Measurements from ENCODE around the gene DCAF10. TPM values are rescaled to one million over a fixed set of nuclear protein-coding genes. Genes with fewer than 3 reads are reported as not detected.
"Not testable (repeated sequence)": the region's sequence is repeated elsewhere in the genome, so short reads cannot be mapped to it uniquely, and the experiment has no call there.

Gene DCAF10
- total RNA-seq (2014; rRNA removed; shearing (Covaris generic)), result 18.6 and 22.9 TPM in 2 replicates

GRCh38 chr9:37800631-37801286, at the start of gene DCAF10:
TSS of gene DCAF10 (plus strand) at chr9:37800797. CDS start at chr9:37800867, 70 bp downstream.
- peak within 1 kb of the TSS; percentile 92 for H3K4me3 ChIP-seq (ENCODE audit: insufficient read depth, low read depth, low read length)
- H3K27me3 ChIP-seq (ENCODE audit: control insufficient read depth, insufficient read depth, low read length), result no peaks in the 10 kb centered on the region
- peak; percentile 93 for DNase-seq
- H3K36me3 ChIP-seq (replicated peaks; ENCODE audit: control insufficient read depth, insufficient read depth, low read length), result no peaks in the 10 kb centered on the region

DNA sequence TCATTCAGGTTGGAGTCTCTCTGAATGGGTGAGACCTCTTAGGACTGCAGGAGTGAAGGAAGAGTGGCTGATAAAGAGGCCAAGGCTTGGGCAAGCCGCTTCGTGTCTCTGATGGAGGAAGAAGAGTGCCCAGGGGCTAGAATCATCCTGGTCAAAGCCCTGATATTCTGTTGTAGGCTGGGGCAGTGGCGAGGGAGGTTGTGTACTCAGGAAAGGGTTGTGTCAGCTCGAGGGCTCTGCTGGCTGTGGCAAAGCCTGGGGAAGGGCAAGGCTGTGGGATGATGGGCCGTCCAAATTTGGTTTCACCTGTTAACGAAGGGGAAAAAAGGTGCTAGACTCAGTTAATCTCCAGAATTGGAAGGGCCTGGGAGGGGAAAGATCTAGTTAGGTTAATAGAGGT, 49.4 kb upstream of the DCAF10 start:
- Histone ChIP-seq H3K4me3 (ENCODE audit: insufficient read depth, low read depth, low read length) (no peak overlapping the region), H3K27me3 (ENCODE audit: control insufficient read depth, insufficient read depth, low read length) (no peaks in the 10 kb centered on the region), H3K36me3 (replicated peaks; ENCODE audit: control insufficient read depth, insufficient read depth, low read length) (no peaks in the 10 kb centered on the region)
- DNase-seq, result no peak

DNA sequence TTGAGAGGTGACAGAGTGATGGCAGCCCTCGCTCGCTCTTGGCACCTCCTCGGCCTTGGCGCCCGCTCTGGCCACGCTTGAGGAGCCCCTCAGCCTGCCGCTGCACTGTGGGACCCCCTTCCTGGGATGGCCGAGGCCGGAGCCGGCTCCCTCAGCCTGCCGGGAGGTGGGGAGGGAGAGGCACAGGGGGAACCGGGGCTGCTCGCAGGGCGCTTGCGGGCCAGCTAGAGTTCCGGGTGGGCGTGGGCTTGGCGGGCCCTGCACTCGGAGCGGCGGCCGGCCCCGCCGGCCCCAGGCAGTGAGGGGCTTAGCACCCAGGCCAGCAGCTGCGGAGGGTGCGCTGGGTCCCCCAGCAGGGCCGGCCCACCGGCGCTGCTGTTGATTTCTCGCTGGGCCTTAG, 48.9 kb upstream of the DCAF10 start:
- not testable (repeated sequence) for H3K4me3 ChIP-seq (ENCODE audit: insufficient read depth, low read depth, low read length); DNase-seq; H3K27me3 ChIP-seq (ENCODE audit: control insufficient read depth, insufficient read depth, low read length); H3K36me3 ChIP-seq (replicated peaks; ENCODE audit: control insufficient read depth, insufficient read depth, low read length)

DNA sequence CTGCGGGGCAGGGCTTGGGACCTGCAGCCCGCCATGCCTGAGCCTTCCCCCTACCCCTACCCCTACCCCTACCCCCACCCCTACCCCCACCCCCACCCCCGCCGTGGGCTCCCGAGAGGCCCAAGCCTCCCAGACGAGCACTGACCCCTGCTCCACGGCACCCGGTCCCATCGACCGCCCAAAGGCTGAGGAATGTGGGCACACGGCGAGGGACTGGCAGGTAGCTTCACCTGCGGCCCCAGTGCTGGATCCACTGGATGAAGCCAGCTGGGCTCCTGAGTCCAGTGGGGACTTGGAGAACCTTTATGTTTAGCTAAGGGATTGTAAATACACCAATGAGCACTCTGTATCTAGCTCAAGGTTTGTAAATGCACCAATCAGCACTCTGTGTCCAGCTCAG, 48.5 kb upstream of the DCAF10 start:
- H3K4me3 ChIP-seq (ENCODE audit: insufficient read depth, low read depth, low read length); H3K36me3 ChIP-seq (replicated peaks; ENCODE audit: control insufficient read depth, insufficient read depth, low read length); H3K27me3 ChIP-seq (ENCODE audit: control insufficient read depth, insufficient read depth, low read length); DNase-seq: not testable (repeated sequence)

GRCh38 chr9:37752642-37753488, 47.7 kb upstream of the DCAF10 start:
- Histone ChIP-seq H3K4me3 (ENCODE audit: insufficient read depth, low read depth, low read length) (peak overlapping the region; percentile 76; the same call in 1 of the 2 replicates), H3K36me3 (replicated peaks; ENCODE audit: control insufficient read depth, insufficient read depth, low read length) (no peaks in the 10 kb centered on the region), H3K27me3 (ENCODE audit: control insufficient read depth, insufficient read depth, low read length) (no peaks in the 10 kb centered on the region)
- DNase-seq, result peak; percentile 39

DNA sequence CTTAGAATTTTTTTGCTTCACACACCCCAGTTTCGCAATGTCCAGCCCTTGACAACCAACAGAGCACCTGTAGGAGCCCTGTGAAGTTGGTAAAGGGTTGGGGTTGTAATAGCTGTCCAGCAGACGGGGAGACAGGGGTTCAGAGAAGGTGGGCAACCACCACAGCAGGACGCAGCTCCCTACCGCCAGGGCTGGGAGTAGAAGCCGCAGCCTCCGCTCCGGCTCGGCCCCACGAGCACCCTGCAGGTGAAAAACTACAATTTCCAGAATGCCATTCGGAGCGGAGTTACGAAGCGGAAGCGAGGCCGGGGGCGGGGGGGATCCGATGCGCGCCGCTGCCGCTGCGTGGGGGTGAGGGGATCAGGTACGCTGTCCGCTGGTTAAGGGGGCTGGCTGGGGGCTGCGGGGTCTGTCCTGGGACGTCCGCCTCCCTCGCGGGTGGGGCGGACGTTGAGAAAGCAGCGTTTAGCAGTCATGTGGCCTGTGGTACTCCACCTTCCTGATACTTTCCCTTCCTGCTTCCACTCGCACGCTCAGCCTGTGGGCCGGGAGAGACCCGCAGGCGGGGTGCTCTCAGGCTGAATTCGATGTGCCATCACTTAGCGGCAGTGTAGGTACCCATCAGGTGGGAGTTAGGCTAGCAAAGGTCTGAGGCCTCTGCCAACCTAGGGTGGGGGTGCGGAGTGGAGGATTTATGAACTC, 47.0 kb upstream of the DCAF10 start, which contains the start of gene TRMT10B:
Gene TRMT10B, plus strand, starts transcription at position 317 of the 702 bp plus-strand sequence. CDS start 8,127 bp downstream, outside the sequence.
- DNase-seq, result peak; percentile 93
- no peaks in the 10 kb centered on the region for H3K27me3 ChIP-seq (ENCODE audit: control insufficient read depth, insufficient read depth, low read length)
- H3K36me3 ChIP-seq (replicated peaks; ENCODE audit: control insufficient read depth, insufficient read depth, low read length), result no peaks in the 10 kb centered on the region
- H3K4me3 ChIP-seq (ENCODE audit: insufficient read depth, low read depth, low read length), result peak within 1 kb of the TSS; percentile 76

DNA sequence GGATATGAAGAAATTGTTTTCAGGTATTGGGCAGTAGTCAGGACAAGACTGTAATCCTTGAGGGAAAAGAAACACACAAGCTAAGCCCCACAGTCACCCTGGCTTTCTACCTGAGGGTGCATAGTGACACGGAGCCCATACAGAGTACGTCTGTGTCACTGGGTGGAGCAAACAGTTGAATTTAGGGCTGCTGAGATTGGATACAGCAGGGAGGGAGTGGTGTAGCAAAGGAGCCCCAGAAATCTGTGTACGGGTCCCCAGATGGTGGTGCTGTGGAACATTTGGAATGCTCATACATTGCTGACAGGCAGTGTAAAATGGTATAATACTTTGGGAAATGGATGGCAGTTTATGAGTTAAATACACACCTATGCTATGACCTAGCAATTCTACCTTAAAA, 41.9 kb upstream of the DCAF10 start:
- no peak overlapping the region for H3K4me3 ChIP-seq (ENCODE audit: insufficient read depth, low read depth, low read length)
- no peaks in the 10 kb centered on the region for H3K27me3 ChIP-seq (ENCODE audit: control insufficient read depth, insufficient read depth, low read length)
- DNase-seq, result no peak
- H3K36me3 ChIP-seq (replicated peaks; ENCODE audit: control insufficient read depth, insufficient read depth, low read length), result no peaks in the 10 kb centered on the region

GRCh38 chr9:37760416-37761161, 40.0 kb upstream of the DCAF10 start:
- no peak for DNase-seq
- H3K36me3 ChIP-seq (replicated peaks; ENCODE audit: control insufficient read depth, insufficient read depth, low read length), result no peaks in the 10 kb centered on the region
- no peak overlapping the region for H3K4me3 ChIP-seq (ENCODE audit: insufficient read depth, low read depth, low read length)
- no peaks in the 10 kb centered on the region for H3K27me3 ChIP-seq (ENCODE audit: control insufficient read depth, insufficient read depth, low read length)

- DNase-seq, result no peak
- Histone ChIP-seq H3K27me3 (ENCODE audit: control insufficient read depth, insufficient read depth, low read length) (no peaks in the 10 kb centered on the region), H3K36me3 (replicated peaks; ENCODE audit: control insufficient read depth, insufficient read depth, low read length) (no peaks in the 10 kb centered on the region), H3K4me3 (ENCODE audit: insufficient read depth, low read depth, low read length) (no peak overlapping the region)
Measured at GRCh38 chr9:37761511-37761910, 39.1 kb upstream of the DCAF10 start.

DNA sequence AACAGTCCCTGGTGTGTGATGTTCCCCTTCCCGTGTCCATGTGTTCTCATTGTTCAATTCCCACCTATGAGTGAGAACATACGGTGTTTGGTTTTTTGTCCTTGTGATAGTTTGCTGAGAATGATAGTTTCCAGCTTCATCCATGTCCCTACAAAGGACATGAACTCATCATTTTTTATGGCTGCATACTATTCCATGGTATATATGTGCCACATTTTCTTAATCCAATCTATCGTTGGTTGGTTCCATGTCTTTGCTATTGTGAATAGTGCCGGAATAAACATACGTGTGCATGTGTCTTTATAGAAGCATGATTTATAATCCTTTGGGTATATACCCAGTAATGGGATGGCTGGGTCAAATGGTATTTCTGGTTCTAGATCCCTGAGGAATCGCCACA, 35.3 kb upstream of the DCAF10 start:
- not testable (repeated sequence) for H3K36me3 ChIP-seq (replicated peaks; ENCODE audit: control insufficient read depth, insufficient read depth, low read length); H3K27me3 ChIP-seq (ENCODE audit: control insufficient read depth, insufficient read depth, low read length); DNase-seq; H3K4me3 ChIP-seq (ENCODE audit: insufficient read depth, low read depth, low read length)

- Histone ChIP-seq H3K4me3 (ENCODE audit: insufficient read depth, low read depth, low read length) (no peak overlapping the region), H3K36me3 (replicated peaks; ENCODE audit: control insufficient read depth, insufficient read depth, low read length) (peaks cover 2% of the 10 kb centered on the region; the same call in 1 of the 2 replicates), H3K27me3 (ENCODE audit: control insufficient read depth, insufficient read depth, low read length) (no peaks in the 10 kb centered on the region)
- DNase-seq, result no peak
Measured at GRCh38 chr9:37769306-37769705, 31.3 kb upstream of the DCAF10 start.

DNA sequence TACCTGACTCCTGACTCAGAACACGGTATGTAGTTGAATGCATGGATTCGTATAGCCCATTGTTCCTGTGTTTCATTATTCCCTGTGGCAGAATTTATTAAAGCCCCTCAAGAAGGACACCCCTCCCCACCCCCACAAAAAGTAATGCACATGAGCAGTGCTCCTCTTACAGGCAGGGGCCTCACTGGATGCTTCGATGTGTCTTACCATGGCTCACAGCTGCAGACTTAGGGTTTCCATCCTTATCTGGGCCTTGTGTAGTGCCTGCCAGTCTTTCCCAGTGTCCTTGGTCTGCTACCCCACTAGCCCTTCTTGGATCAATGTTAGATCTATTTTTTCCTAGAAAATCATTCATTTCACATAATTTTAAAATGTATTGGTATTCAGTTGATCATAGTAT, 30.6 kb upstream of the DCAF10 start:
- Histone ChIP-seq H3K27me3 (ENCODE audit: control insufficient read depth, insufficient read depth, low read length) (no peaks in the 10 kb centered on the region), H3K36me3 (replicated peaks; ENCODE audit: control insufficient read depth, insufficient read depth, low read length) (peaks cover 2% of the 10 kb centered on the region; the same call in 1 of the 2 replicates)
- DNase-seq, result no peak

DNA sequence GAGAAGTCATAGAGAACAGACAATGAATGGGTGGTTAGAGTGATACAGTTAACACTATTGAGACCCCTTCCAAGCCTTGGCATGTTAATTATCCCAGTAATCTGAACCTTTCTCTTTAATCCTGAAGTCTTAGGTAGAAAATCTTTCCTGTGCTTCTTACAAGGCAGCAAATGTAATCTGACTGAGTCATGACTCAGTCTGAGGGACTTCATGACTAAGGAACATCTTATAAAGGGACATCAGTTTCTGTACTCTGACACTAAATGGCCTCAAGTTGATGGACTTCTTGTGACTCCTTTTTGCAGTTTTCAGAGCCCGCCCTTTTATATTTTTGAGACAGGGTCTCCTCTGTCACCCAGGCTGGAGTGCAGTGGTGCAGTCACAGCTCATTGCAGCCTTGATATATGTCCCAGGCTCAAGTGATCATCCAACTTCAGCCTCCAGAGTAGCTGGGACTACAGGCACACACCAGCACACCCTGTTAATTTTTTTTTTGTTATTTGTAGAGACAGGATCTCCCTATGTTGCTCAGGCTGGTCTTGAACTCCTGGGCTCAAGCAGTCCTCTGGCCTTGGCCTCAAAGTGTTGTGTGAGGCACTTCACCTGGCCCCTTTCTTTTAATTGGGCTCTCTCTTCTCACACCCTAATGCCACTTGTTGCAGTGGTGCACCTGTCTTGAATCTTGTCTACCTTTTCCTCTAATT, 25.2 kb upstream of the DCAF10 start:
- no peak for DNase-seq
- Histone ChIP-seq H3K27me3 (ENCODE audit: control insufficient read depth, insufficient read depth, low read length) (no peaks in the 10 kb centered on the region), H3K36me3 (replicated peaks; ENCODE audit: control insufficient read depth, insufficient read depth, low read length) (peaks cover 11% of the 10 kb centered on the region)

More for the DNA sequence above, 30.6 kb upstream of the DCAF10 start:
- no peak overlapping the region for H3K4me3 ChIP-seq (ENCODE audit: insufficient read depth, low read depth, low read length)

More for the DNA sequence above, 25.2 kb upstream of the DCAF10 start:
- no peak overlapping the region for H3K4me3 ChIP-seq (ENCODE audit: insufficient read depth, low read depth, low read length)
